DMS53 treated with DMSO at 0.1 percent for 48 hours (cell line): ENCODE results near the gene TSG101.

Experiments
- DNase-seq: peaks from one replicate; lab custom pipeline; 2025; ENCODE audit not compliant: unreplicated experiment; lab: John Stamatoyannopoulos, UW

Gene TSG101

GRCh38 chr11:18526521-18527296 is at the start of gene TSG101:
TSG101 (minus strand) TSS chr11:18526942; CDS start chr11:18526816, 126 bp downstream.
- DNase-seq, result peak; percentile 80

GRCh38 chr11:18575361-18575760 is 48.6 kb upstream of the TSG101 start:
- no peak for DNase-seq

GRCh38 chr11:18567081-18567480 is 40.3 kb upstream of the TSG101 start:
- DNase-seq, result no peak

GRCh38 chr11:18566406-18566805 is 39.7 kb upstream of the TSG101 start:
- no peak for DNase-seq

- no peak for DNase-seq
Measured at GRCh38 chr11:18564149-18564548, 37.4 kb upstream of the TSG101 start.

GRCh38 chr11:18563090-18563730 is 36.5 kb upstream of the TSG101 start:
- no peak for DNase-seq

GRCh38 chr11:18548001-18548400 is 21.3 kb upstream of the TSG101 start:
- DNase-seq, result no peak

- DNase-seq, result peak; percentile 48
Measured at GRCh38 chr11:18540207-18541009, 13.7 kb upstream of the TSG101 start.

- peak; percentile 59 for DNase-seq
Measured at GRCh38 chr11:18536209-18536608, 9.5 kb upstream of the TSG101 start.

GRCh38 chr11:18534245-18534644 is 7.5 kb upstream of the TSG101 start:
- no peak for DNase-seq

- DNase-seq, result no peak
Measured at GRCh38 chr11:18533365-18533764, 6.6 kb upstream of the TSG101 start.

- DNase-seq, result no peak
Measured at GRCh38 chr11:18527512-18527911, 770 bp upstream of the TSG101 start.

- no peak for DNase-seq
Measured at GRCh38 chr11:18526130-18526520, 617 bp downstream of the TSG101 start.

GRCh38 chr11:18524248-18524647 is 2.5 kb downstream of the TSG101 start:
- no peak for DNase-seq

- no peak for DNase-seq
Measured at GRCh38 chr11:18523084-18523483, 3.7 kb downstream of the TSG101 start.

- no peak for DNase-seq
Measured at GRCh38 chr11:18522388-18522787, 4.4 kb downstream of the TSG101 start.

GRCh38 chr11:18521122-18521521 is 5.6 kb downstream of the TSG101 start:
- DNase-seq, result no peak

- no peak for DNase-seq
Measured at GRCh38 chr11:18502352-18502751, 24.4 kb downstream of the TSG101 start.

GRCh38 chr11:18501629-18502028 is 25.1 kb downstream of the TSG101 start:
- no peak for DNase-seq

- DNase-seq, result no peak
Measured at GRCh38 chr11:18498039-18498438, 28.7 kb downstream of the TSG101 start.

- peak; percentile 26 for DNase-seq
Measured at GRCh38 chr11:18495703-18496102, 31.0 kb downstream of the TSG101 start.

- DNase-seq, result no peak
Measured at GRCh38 chr11:18495271-18495670, 31.5 kb downstream of the TSG101 start.
